Tibial artery (tissue), 4 donors: ENCODE measurements around the gene RAD51B.

Experiments
- DNase-seq, 2 donors: peaks; one replicate each; pipeline ENCODE4 v3.0.0-alpha.2; 2019
- H3K27ac ChIP-seq, 2 donors: fragments of 200-600 bp; sonication (generic) in 1 of 2; 1 replicate in 1 of 2; 2 replicates in 1 of 2; pipeline ENCODE4 v1.5.1; 2018 to 2019; ENCODE audit warnings: mild to moderate bottlenecking in 1 of 2
- H3K27me3 ChIP-seq, 2 donors: fragments of 200-600 bp; sonication (generic) in 1 of 2; one replicate each; pipeline versions ENCODE4 v1.5.1 to v1.6.0; 2016 to 2019
- H3K36me3 ChIP-seq, 3 donors: fragments of 200-600 bp; sonication (generic) in 2 of 3; one replicate each; pipeline ENCODE4 v1.5.1; 2016 to 2019; ENCODE audit warnings: mild to moderate bottlenecking in 2 of 3
- H3K4me1 ChIP-seq, 4 donors: fragments of 200-600 bp; sonication (generic) in 2 of 4; 1 replicate in 3 of 4; 2 replicates in 1 of 4; pipeline ENCODE4 v1.5.1; 2016 to 2019
- H3K4me3 ChIP-seq, 2 donors: fragments of 200-600 bp; sonication (generic) in 1 of 2; 1 replicate in 1 of 2; 2 replicates in 1 of 2; pipeline ENCODE4 v1.5.1; 2018 to 2019; ENCODE audit warnings: mild to moderate bottlenecking in 2 of 2
- H3K9me3 ChIP-seq, 3 donors: fragments of 200-600 bp; sonication (generic) in 1 of 3; one replicate each; pipeline ENCODE4 v1.5.1; 2016 to 2019
- CTCF ChIP-seq, 2 experiments: fragments of 200-600 bp in 1 of 2; fragments of 450-650 bp in 1 of 2; IDR thresholded peaks; one replicate each; pipeline ENCODE4 v1.5.1; 2017 to 2019; ENCODE audit warnings: antibody characterized with exemption in 2 of 2, mild to moderate bottlenecking in 1 of 2, moderate library complexity in 1 of 2
- intact Hi-C: fragments of 100-400 bp; cut with DNase I; formaldehyde crosslinking; loops from one replicate; pipeline ENCODE4 v1.15.0; 2023; ENCODE audit warnings: low total_unique reads

Gene RAD51B

GRCh38 chr14:68666899-68667298 is 847.3 kb downstream of the RAD51B start:
- Histone ChIP-seq H3K36me3 (no peaks in the 10 kb centered on the region), H3K4me3 (no peak overlapping the region), H3K27me3 (no peaks in the 10 kb centered on the region), H3K4me1 (peaks cover 0 to 91% (median 78%) of the 10 kb centered on the region in 4 donors), H3K9me3 (no peaks in the 10 kb centered on the region), H3K27ac (peak overlapping the region; percentile 77 to 78)
- intact Hi-C loops: no loop called here
- TF ChIP-seq CTCF (IDR thresholded peaks at IDR 0.05): no peak
- peak in 1 of 2 donors; percentile 31 for DNase-seq

GRCh38 chr14:68667313-68667791 is 847.8 kb downstream of the RAD51B start:
- peaks cover 0 to 95% (median 83%) of the 10 kb centered on the region in 4 donors for H3K4me1 ChIP-seq
- peak overlapping the region; percentile 77 to 78 for H3K27ac ChIP-seq
- no peaks in the 10 kb centered on the region for H3K27me3 ChIP-seq
- no peaks in the 10 kb centered on the region for H3K9me3 ChIP-seq
- TF ChIP-seq CTCF (IDR thresholded peaks at IDR 0.05): no peak
- no peaks in the 10 kb centered on the region for H3K36me3 ChIP-seq
- no peak overlapping the region for H3K4me3 ChIP-seq
- no peak for DNase-seq
- intact Hi-C loops: no loop called here

GRCh38 chr14:68668028-68668427 is 848.4 kb downstream of the RAD51B start:
- peak; percentile 18 to 55 for DNase-seq
- TF ChIP-seq CTCF (IDR thresholded peaks at IDR 0.05): no peak
- intact Hi-C loops: no loop called here
- peak overlapping the region; percentile 77 to 78 for H3K27ac ChIP-seq
- H3K27me3 ChIP-seq: no peaks in the 10 kb centered on the region
- peaks cover 0 to 100% (median 86%) of the 10 kb centered on the region in 4 donors for H3K4me1 ChIP-seq
- H3K36me3 ChIP-seq: no peaks in the 10 kb centered on the region
- no peaks in the 10 kb centered on the region for H3K9me3 ChIP-seq
- H3K4me3 ChIP-seq: no peak overlapping the region

- Histone ChIP-seq H3K27me3 (no peaks in the 10 kb centered on the region), H3K9me3 (no peaks in the 10 kb centered on the region), H3K4me1 (peaks cover 0 to 96% (median 85%) of the 10 kb centered on the region in 4 donors), H3K27ac (peak overlapping the region; percentile 77 to 78), H3K4me3 (no peak overlapping the region), H3K36me3 (no peaks in the 10 kb centered on the region)
- intact Hi-C loops: no loop called here
- TF ChIP-seq CTCF (IDR thresholded peaks at IDR 0.05): no peak
- DNase-seq: peak; percentile 9 to 39
These were observed 849.0 kb downstream of the RAD51B start for GRCh38 chr14:68668531-68668930.

GRCh38 chr14:68669111-68669511 is 849.5 kb downstream of the RAD51B start:
- H3K9me3 ChIP-seq: no peaks in the 10 kb centered on the region
- no peaks in the 10 kb centered on the region for H3K36me3 ChIP-seq
- peak overlapping the region; percentile 77 to 78 for H3K27ac ChIP-seq
- H3K4me3 ChIP-seq: no peak overlapping the region
- TF ChIP-seq CTCF (IDR thresholded peaks at IDR 0.05): no peak
- H3K4me1 ChIP-seq: peaks cover 0 to 90% (median 79%) of the 10 kb centered on the region in 4 donors
- intact Hi-C loops: no loop called here
- DNase-seq: peak; percentile 16 to 44
- H3K27me3 ChIP-seq: no peaks in the 10 kb centered on the region
